ENCODE results near the gene DEPP1.

DEPP1 gene

DNA sequence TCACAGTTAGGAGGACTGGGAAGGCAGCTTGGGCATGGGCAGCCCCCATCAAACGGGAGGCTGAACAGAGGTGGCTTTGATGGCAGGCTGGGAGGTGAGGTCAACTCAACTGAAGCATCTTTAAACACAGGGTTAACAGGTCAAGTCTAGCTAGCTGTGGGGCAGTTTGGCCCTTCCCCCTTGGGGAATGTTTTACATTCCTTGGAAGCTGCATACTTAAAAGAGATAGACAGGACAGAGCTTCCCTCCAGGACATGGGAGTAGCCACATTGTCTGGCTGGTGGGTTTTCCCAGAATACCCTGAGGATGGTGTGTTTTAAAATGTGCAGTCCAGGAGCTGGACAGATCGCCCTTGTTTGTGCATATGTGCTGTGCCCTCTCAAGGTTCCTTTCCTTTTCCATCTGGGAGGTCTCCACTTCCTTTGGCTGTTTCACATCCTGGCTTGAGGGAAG, 25.8 kb downstream of the DEPP1 start:
- no peak for TF ChIP-seq RAD21 (IDR thresholded peaks at IDR 0.05; ENCODE audit: low read depth)
- TF ChIP-seq, protein P1, sequence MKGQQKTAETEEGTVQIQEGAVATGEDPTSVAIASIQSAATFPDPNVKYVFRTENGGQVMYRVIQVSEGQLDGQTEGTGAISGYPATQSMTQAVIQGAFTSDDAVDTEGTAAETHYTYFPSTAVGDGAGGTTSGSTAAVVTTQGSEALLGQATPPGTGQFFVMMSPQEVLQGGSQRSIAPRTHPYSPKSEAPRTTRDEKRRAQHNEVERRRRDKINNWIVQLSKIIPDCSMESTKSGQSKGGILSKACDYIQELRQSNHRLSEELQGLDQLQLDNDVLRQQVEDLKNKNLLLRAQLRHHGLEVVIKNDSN (IDR thresholded peaks at IDR 0.05): no peak
- no peak for TF ChIP-seq TCF12 (IDR thresholded peaks at IDR 0.05; ENCODE audit: low read depth)
- TF ChIP-seq EP300 (IDR thresholded peaks at IDR 0.05; ENCODE audit: borderline replicate concordance): no peak
- no peak for TF ChIP-seq CREB1 (IDR thresholded peaks at IDR 0.05; ENCODE audit: low read depth)
- no peak for TF ChIP-seq ZBTB7A (IDR thresholded peaks at IDR 0.05; ENCODE audit: low read depth)
- TF ChIP-seq FOXM1 (IDR thresholded peaks at IDR 0.05; ENCODE audit: borderline replicate concordance, low read depth): no peak
- no peak for TF ChIP-seq TAF1 (IDR thresholded peaks at IDR 0.05; ENCODE audit: low read depth)
- no peak for TF ChIP-seq EGR1 (IDR thresholded peaks at IDR 0.05)
- no peak for TF ChIP-seq CEBPB (IDR thresholded peaks at IDR 0.05)
- TF ChIP-seq, protein P2, sequence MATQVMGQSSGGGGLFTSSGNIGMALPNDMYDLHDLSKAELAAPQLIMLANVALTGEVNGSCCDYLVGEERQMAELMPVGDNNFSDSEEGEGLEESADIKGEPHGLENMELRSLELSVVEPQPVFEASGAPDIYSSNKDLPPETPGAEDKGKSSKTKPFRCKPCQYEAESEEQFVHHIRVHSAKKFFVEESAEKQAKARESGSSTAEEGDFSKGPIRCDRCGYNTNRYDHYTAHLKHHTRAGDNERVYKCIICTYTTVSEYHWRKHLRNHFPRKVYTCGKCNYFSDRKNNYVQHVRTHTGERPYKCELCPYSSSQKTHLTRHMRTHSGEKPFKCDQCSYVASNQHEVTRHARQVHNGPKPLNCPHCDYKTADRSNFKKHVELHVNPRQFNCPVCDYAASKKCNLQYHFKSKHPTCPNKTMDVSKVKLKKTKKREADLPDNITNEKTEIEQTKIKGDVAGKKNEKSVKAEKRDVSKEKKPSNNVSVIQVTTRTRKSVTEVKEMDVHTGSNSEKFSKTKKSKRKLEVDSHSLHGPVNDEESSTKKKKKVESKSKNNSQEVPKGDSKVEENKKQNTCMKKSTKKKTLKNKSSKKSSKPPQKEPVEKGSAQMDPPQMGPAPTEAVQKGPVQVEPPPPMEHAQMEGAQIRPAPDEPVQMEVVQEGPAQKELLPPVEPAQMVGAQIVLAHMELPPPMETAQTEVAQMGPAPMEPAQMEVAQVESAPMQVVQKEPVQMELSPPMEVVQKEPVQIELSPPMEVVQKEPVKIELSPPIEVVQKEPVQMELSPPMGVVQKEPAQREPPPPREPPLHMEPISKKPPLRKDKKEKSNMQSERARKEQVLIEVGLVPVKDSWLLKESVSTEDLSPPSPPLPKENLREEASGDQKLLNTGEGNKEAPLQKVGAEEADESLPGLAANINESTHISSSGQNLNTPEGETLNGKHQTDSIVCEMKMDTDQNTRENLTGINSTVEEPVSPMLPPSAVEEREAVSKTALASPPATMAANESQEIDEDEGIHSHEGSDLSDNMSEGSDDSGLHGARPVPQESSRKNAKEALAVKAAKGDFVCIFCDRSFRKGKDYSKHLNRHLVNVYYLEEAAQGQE (IDR thresholded peaks at IDR 0.05; ENCODE audit: low read depth): no peak
- no peak for TF ChIP-seq NFIC (IDR thresholded peaks at IDR 0.05)
- TF ChIP-seq, protein P3, sequence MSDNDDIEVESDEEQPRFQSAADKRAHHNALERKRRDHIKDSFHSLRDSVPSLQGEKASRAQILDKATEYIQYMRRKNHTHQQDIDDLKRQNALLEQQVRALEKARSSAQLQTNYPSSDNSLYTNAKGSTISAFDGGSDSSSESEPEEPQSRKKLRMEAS (IDR thresholded peaks at IDR 0.05): no peak
- no peak for TF ChIP-seq TEAD4 (IDR thresholded peaks at IDR 0.05)
- TF ChIP-seq YY1 (IDR thresholded peaks at IDR 0.05; ENCODE audit: low read depth): no peak

DNA sequence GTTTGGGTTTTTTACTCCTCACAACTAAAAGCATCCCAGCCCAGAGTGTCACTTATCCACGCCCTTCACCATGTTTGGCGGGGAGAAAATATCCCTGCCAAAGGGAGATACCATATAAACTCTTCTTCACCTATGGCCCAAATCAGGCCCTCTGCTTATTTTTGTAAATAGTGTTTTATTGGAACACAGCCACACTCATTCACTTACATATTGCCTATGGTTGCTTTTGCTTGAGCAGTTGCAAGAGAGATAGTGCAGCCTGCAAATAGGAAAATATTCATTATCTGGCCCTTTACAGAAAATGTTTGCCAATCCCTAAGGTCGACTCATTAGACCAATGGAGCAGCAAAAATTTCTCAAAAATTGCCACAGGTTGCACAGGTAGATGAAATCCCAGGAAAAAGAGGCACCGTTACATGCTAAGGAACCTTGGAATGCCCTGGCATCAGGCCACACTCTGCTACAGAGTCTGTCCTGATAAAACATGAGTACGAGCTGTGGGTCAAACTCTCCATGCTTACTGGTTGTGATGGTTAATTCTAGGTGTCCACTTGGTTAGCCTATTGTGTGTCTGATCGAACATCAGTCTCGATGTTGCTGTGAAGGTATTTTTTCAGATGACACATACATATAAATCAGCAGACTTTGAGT, 26.9 kb downstream of the DEPP1 start:
- TF ChIP-seq CEBPB (IDR thresholded peaks at IDR 0.05) (no peak), TCF12 (IDR thresholded peaks at IDR 0.05; ENCODE audit: low read depth) (no peak), ZBTB7A (IDR thresholded peaks at IDR 0.05; ENCODE audit: low read depth) (no peak), FOXM1 (IDR thresholded peaks at IDR 0.05; ENCODE audit: borderline replicate concordance, low read depth) (no peak), NFIC (IDR thresholded peaks at IDR 0.05) (no peak), CREB1 (IDR thresholded peaks at IDR 0.05; ENCODE audit: low read depth) (no peak), TAF1 (IDR thresholded peaks at IDR 0.05; ENCODE audit: low read depth) (no peak), RAD21 (IDR thresholded peaks at IDR 0.05; ENCODE audit: low read depth) (no peak)
- TF ChIP-seq, protein P2 (IDR thresholded peaks at IDR 0.05; ENCODE audit: low read depth): no peak
- TF ChIP-seq, protein P1 (IDR thresholded peaks at IDR 0.05): no peak
- TF ChIP-seq, protein P3 (IDR thresholded peaks at IDR 0.05): no peak

DNA sequence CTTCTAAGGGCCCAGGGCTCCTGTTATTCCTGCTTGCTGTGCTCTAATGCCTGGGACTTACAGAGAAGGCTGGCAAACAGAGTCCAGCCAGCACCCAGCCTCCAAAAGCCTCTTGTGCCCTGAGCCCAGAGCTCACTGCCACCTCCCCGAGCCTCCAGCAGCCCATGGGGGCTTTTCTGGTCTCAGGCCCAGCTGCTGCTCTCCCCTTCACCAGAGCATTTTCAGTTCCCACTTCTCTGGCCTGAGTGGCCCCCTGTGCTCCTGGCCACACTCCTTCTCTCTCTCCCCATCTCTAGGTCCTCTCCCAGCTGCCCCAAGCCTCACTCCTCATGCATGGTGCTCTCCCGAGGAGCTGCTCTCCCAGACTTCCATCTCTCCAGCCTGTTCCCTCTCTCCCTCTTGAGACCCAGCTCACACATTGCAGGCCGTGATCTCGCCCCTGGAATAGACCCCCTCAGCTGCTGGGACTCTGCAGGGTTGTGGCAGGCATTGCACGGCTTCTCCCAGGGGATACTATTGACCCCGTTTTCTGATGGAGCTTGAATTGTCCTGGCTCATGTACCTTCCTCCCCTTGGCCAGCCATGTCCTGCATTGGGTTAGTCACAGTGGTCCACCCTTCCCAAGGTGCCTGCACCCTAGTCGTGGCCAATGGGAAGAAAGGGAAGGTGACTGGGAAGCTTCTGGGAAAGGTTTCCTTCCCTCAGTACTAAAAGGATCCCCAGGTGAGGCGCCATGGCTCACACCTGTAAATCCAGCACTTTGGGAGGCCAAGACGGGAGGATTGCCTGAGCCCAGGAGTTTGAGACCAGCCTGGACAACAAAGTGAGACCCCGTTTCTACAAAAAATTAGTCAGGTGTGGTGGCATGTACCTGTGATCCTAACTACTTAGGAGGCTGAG, 28.0 kb downstream of the DEPP1 start:
- TF ChIP-seq EGR1 (IDR thresholded peaks at IDR 0.05) (no peak), RAD21 (IDR thresholded peaks at IDR 0.05; ENCODE audit: low read depth) (no peak), CREB1 (IDR thresholded peaks at IDR 0.05; ENCODE audit: low read depth) (no peak), TEAD4 (IDR thresholded peaks at IDR 0.05) (no peak), ZBTB7A (IDR thresholded peaks at IDR 0.05; ENCODE audit: low read depth) (no peak), TCF12 (IDR thresholded peaks at IDR 0.05; ENCODE audit: low read depth) (no peak)

DNA sequence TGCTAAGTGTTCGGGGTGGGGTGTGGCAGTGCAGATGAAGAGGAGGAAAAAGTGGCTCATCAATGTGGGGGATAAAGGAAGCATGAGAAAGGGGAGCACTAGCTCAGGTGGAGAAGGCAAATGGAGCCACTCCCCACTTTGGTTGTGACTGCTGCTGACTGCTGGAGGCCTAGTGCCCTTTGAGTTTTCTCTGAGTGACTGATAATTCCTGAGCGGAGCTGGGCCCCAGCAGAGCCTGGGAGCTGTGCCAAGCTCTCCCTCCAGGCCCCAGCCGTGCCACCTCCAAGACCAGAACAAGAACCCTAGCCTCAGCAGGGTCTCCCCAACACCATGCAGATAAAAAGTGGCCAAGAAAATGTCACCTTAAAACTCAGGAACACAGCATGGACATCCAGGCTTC, 28.7 kb downstream of the DEPP1 start:
- TF ChIP-seq TAF1 (IDR thresholded peaks at IDR 0.05; ENCODE audit: low read depth): no peak
- TF ChIP-seq YY1 (IDR thresholded peaks at IDR 0.05; ENCODE audit: low read depth): no peak
- TF ChIP-seq NFIC (IDR thresholded peaks at IDR 0.05): no peak
- TF ChIP-seq, protein P2 (IDR thresholded peaks at IDR 0.05; ENCODE audit: low read depth): no peak
